ENCODE results near the gene NTSR1.

Gene NTSR1

GRCh38 chr20:62722627-62723026 is 14.0 kb downstream of the NTSR1 start:
- TF ChIP-seq CTCF (IDR thresholded peaks at IDR 0.05), result no peak
- Histone ChIP-seq H3K4me3 (no peak overlapping the region), H3K27ac (no peak overlapping the region)
- no peak for DNase-seq (ENCODE audit: low spot score)

GRCh38 chr20:62723351-62723750 is 14.7 kb downstream of the NTSR1 start:
- no peak overlapping the region for H3K4me3 ChIP-seq
- no peak for TF ChIP-seq CTCF (IDR thresholded peaks at IDR 0.05)
- no peak overlapping the region for H3K27ac ChIP-seq
- DNase-seq (ENCODE audit: low spot score), result no peak

DNA sequence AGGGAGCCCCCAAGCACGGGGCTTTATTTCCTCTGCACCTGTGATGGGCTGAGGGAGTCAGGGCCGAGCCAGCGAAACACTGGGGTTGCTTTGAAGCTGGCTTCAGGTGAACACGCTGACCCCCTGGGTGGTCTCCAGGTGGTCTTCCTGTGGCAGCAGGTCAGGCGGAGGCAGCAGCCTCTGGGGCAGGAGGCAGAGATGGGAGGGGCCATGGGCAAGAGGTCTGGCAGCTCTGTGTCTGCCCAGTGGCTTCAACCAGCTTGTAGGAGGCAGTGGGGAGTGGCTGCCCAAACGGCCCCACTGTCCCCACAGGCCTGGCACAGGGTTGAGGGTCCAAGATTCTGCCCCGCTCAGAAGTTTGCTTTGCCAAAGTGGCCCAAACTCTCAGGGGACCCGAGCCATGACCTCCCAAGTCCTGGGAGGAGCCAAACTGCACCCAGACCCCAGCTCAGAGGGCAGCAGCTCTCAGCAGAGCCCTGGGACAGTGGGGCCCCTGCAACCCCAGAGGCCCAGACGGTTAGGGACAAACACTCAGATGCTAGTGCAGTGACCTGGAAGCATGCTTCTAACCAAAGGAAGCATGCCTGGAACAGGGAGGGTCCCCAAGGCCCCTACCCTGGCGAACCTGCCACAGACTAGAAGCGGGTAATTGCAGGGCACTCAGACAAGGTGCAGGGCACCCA is 15.3 kb downstream of the NTSR1 start:
- TF ChIP-seq CTCF (IDR thresholded peaks at IDR 0.05), result no peak
- no peak for DNase-seq (ENCODE audit: low spot score)
- H3K4me3 ChIP-seq, result no peak overlapping the region
- no peak overlapping the region for H3K27ac ChIP-seq

DNA sequence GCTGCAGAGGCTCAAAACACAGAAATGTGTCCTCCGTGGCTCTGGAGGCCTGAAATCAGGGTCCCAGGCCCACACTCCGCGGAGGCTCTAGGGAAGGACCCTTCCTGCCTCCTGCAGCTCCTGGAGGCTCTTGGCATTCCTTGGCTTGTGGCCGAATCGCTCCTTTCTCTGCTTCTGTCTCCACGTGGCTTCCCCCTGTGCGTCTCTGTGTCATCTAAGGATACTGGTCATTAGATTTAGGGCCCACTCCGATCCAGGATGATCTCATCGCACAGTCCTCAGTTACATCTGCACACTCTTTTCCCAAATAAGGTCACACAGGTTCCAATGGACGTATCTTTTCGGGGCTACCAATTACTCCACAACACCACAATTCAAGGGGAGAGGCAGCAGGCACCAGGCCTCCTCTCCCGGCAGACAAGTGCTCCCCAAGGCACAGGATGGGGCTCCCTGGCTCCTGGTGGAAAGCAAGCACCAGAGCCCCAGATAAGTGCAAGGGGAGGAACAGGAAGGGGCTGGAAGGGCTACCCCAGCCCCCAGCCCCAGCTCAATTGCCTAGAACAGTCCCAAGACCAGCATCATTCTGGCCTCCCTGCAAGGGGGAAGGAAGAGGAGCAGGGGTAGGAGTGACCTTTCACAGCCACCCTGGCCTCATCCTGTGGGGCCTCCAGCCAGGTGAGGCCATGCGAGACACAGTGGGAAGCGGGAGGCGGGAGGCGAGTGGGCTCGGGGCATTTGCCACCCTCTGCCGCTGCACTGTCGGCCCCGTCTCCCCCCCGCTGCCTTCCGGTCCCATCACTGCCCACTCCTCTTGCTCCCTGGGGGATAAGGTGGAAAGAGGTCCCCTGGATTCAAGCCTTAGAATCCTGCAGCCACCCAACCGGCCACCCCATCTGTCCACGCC is 16.3 kb downstream of the NTSR1 start:
- no peak overlapping the region for H3K27ac ChIP-seq
- no peak overlapping the region for H3K4me3 ChIP-seq
- no peak for TF ChIP-seq CTCF (IDR thresholded peaks at IDR 0.05)
- no peak for DNase-seq (ENCODE audit: low spot score)

- Histone ChIP-seq H3K27ac (no peak overlapping the region), H3K4me3 (no peak overlapping the region)
- TF ChIP-seq CTCF (IDR thresholded peaks at IDR 0.05), result no peak
- no peak for DNase-seq (ENCODE audit: low spot score)
These were observed 17.1 kb downstream of the NTSR1 start for GRCh38 chr20:62725596-62726268.

GRCh38 chr20:62726276-62726675 is 17.6 kb downstream of the NTSR1 start:
- no peak for TF ChIP-seq CTCF (IDR thresholded peaks at IDR 0.05)
- no peak for DNase-seq (ENCODE audit: low spot score)
- Histone ChIP-seq H3K4me3 (no peak overlapping the region), H3K27ac (no peak overlapping the region)

All from coronary artery (tissue), 2 donors.